ENCODE results near the gene LRRC74B.

DNA sequence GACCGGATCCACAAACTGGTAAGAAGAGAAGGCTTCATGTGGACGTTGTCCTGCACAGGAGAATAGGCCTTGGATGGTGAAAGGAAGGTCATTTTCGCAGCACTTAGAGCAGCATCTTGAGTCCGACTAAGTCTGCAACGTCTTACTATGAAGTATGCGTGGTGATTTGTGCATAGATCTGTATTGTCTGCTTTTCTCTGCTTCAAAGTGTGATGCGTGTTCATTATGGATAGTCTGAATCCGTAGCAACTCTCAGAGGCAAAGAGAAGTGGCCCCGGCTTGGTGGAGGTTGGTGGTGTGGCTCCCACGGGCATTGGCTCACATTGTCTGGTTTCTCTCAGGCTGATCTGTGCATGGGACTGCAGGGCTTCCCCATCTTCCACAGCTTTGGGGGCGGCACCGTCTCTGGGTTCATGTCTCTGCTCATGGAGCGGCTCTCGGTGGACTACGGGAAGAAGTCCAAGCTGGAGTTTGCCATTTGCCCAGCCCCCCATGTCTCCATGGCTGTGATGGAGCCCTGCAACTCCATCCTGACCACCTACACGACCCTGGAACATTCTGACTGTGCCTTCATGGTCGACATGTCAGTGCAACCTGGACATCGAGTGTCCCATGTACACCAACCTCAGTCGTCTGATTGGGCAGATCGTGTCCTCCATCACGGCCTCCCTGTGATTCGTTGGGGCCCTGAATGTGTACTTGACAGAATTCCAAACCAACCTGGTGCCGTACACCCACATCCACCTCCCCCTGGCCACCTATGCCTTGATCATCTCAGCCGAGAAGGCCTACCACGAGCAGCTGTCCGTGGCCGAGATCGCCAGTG lies 21.5 kb downstream of the LRRC74B start:
- TF ChIP-seq GATA3 (IDR thresholded peaks at IDR 0.05; ENCODE audit: low read depth, low read length): no peak
- no peak for TF ChIP-seq GATA2 (IDR thresholded peaks at IDR 0.05; ENCODE audit: low read depth, low read length)

Measured in SH-SY5Y (cell line).